22Rv1 (cell line): ENCODE data around the gene TOP3B.

Source experiments
- CTCF ChIP-seq: fragments of 450-650 bp; IDR thresholded peaks from 2 replicates; pipeline ENCODE4 v1.5.1; 2017; ENCODE audit warnings: mild to moderate bottlenecking
- ZFX ChIP-seq: fragments of 450-650 bp; IDR thresholded peaks from 2 replicates; pipeline ENCODE4 v1.6.1; 2017; ENCODE audit warnings: antibody characterized with exemption, borderline replicate concordance

DNA sequence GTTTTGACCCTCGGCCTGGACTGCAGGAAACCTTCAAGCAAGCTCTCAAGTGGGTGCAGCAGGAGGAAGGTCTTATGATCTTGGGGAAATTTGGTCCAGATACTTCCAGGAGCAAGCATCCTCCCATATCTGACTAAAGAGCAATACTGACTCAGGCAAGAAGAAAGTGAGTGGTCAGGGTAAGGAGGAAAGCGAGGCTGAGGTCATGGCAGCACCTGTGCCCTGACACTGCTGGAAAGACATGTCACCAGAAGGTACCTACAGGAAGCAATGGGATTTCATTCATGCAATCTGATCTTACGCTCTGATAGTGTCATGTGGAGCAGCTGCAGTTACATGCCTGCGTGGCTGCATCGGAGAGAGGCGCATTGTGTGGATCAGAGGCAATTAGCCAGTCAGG, 6.5 kb upstream of the TOP3B start:
- TF ChIP-seq CTCF: no peak
- no peak for TF ChIP-seq ZFX
